HG02970 (cell line): Measurements from ENCODE around the gene POPDC2.
"Not testable (repeated sequence)": the region's sequence is repeated elsewhere in the genome, so short reads cannot be mapped to it uniquely, and the experiment has no call there.

ENCODE experiments used
- ATAC-seq: cut with Tn5 transposase; IDR thresholded peaks from one replicate; pipeline ENCODE4 v1.9.1; 2021; ENCODE audit warnings: mild to moderate bottlenecking, moderate library complexity, moderate number of reproducible peaks; ENCODE audit not compliant: unreplicated experiment, low FRiP score

Gene POPDC2

GRCh38 chr3:119620899-119621298, 39.5 kb downstream of the POPDC2 start:
- no peak for ATAC-seq

DNA sequence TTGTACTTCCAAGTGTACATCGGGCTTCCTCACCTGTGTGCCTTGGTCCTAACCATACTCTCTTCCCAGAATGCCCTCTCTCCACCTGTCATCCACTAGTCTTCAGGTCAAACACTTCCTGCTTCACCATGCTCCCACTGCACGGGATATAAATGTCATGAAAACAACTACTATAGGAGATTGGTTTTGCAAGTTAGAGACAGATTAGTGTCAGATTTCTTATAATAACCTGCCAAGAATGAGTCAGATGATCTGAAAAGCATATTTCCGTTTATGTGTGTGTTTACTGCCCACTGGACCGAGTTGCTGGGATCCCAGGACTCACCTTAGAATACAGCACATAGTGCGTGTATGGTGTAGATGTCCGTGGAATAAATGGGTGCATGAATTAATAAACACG, 41.3 kb downstream of the POPDC2 start:
- ATAC-seq: no peak

GRCh38 chr3:119616056-119616455, 44.3 kb downstream of the POPDC2 start:
- no peak for ATAC-seq

- ATAC-seq: no peak
These were observed 46.5 kb downstream of the POPDC2 start for GRCh38 chr3:119613872-119614271.

DNA sequence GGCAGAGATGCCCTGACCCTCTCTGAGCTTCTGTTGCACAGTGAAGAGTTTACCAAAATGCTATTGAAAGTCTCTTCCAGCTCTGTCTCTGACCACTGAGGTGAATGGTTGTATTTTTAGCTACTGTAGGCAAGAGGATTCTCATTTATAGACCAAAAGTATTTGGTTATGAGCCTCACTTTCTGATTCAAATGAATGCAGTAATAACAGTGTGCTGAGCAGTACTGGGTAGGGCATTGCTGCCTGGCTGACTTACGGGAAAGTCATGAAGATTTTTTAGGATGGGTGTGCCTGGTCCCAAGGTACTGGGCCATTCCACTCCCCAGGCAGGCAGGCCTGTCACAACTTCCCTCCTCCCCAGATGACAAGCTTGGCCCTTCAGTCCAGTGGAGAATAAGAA, 47.2 kb downstream of the POPDC2 start:
- ATAC-seq: no peak

DNA sequence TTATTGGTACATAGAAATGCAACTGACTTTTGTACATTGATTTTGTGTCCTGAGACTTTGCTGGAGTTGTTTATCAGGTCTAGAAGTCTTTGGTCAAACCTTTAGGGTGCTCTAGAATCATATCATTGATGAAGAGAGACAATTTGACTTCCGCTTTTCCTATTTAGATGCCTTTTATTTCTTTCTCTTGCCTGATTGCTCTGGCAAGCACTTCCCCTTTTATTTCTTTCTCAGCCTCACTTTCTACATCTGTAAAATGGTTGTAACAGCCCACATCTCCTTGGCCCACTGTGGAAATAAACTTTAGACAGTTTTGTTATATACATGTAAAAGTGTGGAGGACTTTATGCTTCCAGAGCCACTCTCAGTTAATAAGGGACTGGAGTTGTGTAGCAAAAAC, 48.7 kb downstream of the POPDC2 start:
- no peak for ATAC-seq

DNA sequence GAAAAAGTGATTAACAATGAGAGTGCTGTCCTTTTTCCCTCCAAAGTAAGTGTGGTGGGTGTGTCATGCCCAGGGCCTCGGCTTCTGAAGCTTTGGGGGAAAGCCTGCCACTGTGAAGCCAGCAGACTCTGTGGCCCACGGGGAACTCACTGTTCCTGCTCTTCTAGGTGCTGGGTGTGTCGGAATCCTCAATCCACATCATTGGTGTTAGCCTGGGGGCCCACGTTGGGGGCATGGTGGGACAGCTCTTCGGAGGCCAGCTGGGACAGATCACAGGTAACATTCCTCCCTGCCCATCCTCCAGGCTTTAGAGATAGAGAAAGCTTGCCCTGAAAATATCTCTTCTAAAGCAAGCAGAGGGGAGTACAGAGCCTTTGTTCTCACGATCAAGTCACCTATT, 51.1 kb downstream of the POPDC2 start:
- no peak for ATAC-seq

- no peak for ATAC-seq
These were observed 51.9 kb downstream of the POPDC2 start for GRCh38 chr3:119608405-119609000.

- no peak for ATAC-seq
These were observed 55.5 kb downstream of the POPDC2 start for GRCh38 chr3:119604878-119605277.

DNA sequence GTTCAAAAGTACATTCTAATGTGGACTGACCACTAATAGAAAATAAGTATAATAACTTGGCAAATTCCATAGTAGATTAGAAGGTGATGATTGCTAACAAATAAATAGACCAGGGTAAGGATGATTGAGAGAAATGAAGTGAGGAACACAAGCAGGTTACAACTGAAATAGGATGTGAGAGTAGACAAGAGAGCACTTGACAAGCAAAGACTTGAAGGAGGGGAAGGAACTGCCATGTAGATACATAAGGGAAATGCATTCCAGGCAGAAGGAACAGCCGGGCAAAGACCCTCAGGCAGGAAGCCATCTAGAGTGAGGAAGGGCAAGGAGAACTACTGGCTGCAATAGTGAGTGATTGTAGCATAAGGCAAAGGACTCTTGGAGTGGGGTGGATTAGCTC, 57.7 kb downstream of the POPDC2 start:
- ATAC-seq: no peak

DNA sequence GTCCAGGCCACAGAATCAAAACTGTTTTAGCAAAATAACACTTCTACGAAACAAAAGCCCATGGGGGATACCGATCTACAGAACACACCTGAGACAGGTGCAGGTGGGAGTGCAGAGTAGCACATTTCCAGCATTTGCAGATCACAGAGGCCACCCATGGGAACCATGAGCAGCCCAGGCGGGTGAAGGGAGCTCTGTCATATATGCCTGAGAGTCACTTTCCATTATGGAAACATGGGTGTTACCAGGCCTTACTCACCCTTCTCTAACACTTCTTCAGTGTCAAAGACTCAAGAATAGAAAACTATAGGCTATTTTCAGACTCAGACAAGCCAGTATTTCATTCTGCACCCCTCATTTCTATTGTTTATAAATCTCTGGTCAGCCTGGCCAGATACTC, 59.2 kb downstream of the POPDC2 start:
- ATAC-seq: no peak

DNA sequence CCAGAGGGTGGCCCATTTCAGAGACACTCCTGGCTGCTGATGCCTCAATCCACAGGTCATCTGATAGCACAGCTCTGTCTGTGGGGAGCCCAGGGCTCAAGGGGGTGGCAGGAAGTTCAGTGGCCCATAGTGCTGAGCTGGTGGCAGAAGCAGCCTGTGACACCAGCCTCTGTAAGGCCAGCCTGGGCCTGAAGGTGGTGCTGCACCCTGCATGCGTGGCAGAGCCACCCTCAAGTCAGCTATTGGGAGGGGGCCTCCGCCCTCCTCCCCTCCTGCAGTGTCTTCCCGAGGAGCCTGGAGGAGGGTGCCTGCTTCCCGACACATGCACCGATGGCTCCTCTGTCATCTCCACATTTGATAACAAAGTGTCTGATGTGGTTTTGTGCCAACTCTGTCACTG, 59.7 kb downstream of the POPDC2 start:
- ATAC-seq: no peak

DNA sequence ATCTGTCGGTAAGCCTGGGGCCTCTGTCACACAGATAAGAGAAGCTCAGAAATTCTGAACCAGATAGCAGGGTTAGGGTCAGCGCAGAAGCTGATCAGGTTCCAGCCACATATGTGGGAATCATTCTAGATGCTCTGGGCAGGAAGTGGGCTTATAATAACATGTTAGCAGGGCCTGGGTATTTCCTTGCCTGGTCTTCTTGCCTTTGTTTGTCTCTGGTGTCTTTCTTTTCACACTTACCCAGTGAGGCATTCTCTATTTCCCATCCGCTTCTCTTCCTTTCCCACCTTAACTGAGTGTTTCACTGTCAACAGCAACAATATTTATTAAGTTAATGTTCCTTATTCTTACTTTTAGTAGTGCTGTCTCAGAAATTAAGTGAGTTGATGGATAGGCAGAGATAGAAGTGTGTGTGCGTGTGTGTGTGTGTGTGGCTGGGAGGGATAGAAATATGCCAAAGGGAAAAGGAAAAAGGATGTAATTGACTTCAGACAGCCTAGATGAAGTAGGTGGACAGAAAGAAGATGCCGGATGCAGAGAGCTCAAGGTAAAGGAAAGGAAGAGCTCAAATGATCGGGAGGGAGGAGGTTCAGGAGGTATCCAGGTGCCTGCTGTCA, 60.7 kb downstream of the POPDC2 start:
- ATAC-seq: no peak

- ATAC-seq: peak; percentile 57
These were observed 61.8 kb downstream of the POPDC2 start for GRCh38 chr3:119598410-119599098.

DNA sequence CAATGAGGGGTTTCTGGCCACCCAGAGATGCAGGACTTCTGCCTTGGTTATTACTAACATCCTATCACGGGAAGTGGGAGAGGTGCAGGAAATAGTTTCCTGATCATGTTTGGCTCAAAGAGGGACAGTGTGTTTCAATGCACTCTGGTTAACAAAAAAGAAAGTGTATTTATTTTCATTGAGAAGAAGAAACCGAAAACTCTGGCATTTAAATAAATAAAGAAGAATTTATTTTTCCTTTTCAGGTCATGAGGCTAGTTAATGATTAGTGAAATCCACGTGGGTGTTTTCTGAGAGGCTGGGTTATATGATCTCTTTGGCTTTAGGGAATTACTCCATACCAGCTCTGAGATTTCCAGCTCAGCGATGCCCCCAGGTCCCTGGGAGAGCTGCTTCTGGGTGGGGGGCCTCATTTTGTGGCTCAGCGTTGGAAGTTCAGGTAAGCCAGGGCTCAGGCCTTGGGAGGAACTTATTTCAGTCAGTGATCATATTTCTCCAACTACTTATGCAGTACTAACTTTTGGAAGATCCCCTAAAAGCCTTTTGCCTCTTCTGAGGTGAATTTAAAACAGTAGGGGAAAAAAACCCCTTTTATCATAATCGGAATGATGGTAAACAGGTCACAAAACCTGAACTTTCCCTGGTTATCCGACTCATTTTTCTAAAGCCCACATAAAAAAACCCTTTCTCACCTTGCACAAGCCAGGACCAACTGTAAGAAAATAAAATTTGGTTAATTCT, 62.7 kb downstream of the POPDC2 start, which contains the start of gene PLA1A:
TSS of gene PLA1A (plus strand) at position 338 of the 741 bp plus-strand sequence. CDS start at position 367, 29 bp downstream.
- no peak for ATAC-seq

GRCh38 chr3:119596398-119596797, 64.0 kb downstream of the POPDC2 start:
- ATAC-seq: no peak

DNA sequence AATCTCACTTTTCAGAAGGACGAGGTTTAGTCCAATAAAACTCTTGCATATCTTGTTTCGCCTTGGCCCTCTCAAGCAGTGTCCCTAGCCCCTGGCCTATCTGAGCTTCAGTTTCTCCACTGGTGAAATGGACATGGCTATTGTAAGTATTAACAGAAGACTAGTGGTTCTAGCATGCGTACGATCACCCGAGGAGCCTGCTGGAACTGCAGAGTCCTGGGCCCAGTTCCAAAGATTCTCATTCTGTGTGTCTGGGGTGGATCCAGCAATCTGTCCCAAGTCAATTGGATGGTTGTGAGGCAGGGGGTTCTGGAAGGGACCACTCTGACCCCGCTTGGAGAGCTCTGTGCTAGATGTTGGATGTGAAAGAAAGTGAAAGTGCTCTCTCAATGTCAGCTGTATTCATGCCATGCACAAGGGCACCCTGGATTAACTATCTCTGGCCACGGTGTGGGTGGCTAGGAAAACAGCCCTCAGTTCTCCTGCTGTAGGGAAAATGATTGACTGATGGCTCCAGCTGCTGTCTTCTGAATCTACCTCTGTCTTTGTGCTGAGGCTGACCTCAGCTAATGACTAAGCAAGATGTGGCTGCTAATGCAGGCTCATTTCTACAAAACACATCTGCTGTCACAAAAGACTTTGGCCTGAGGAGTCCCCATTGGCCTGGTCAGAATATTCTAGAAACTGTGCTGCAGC, 64.6 kb downstream of the POPDC2 start:
- ATAC-seq: no peak

DNA sequence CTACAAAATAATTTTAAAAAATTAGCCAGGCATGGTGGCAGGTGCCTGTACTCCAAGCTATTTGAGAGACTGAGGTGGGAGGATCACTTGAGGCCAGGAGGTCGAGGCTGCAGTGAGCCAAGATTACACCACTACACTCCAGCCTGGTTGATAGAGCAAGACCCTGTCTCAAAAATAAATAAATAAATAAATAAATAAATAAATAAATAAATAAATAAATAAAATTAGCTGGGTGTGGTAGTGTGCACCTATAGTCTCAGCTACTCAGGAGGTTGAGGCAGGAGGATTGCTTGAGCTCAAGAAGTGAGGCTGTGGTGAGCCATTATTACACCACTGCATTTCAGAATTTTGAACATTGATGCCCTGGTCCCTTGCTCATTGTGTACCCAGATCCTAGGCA, 65.5 kb downstream of the POPDC2 start:
- not testable (repeated sequence) for ATAC-seq

DNA sequence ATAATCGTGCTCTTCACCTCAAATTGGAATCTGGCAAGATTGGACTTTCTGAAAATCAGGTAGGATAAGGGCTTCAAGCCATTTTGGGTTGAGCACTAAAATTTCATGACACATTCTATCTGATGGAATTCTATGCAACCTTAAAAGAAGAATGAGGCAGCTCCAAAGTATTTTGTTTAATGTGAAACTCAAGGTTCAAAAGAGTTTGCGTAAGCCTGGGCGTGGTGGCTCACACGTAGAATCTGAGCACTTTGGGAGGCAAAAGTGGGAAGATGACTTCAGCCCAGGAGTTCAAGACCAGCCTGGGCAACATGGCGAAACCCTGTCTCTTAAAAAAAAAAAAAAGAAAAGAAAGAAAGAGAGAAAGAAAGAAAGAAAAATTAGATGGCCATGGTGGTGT, 66.3 kb downstream of the POPDC2 start:
- ATAC-seq: no peak

- ATAC-seq: no peak
These were observed 67.5 kb downstream of the POPDC2 start for GRCh38 chr3:119592861-119593260.
